ENCODE data around the gene PRKG1. TPM values are rescaled to one million over a fixed set of nuclear protein-coding genes. Genes with fewer than 3 reads are reported as not detected.

Gene PRKG1
- total RNA-seq, 2 donors from 2014 or later = 1.3 to 2.7 TPM

GRCh38 chr10:51100221-51100620 is 25.9 kb downstream of the PRKG1 start:
- Mint-ChIP-seq H3K9me3 (no peaks in the 10 kb centered on the region), H3K4me3 (no peak overlapping the region), H3K27ac (no peak overlapping the region), H3K27me3 (ENCODE audit: insufficient read depth) (no peaks in the 10 kb centered on the region), H3K4me1 (no peaks in the 10 kb centered on the region), H3K36me3 (ENCODE audit: low read depth) (no peaks in the 10 kb centered on the region)
- Histone ChIP-seq H3K36me3 (ENCODE audit: control insufficient read depth, insufficient read depth, low read length) (no peaks in the 10 kb centered on the region), H3K4me3 (ENCODE audit: low read length) (no peak overlapping the region), H3K27me3 (ENCODE audit: control insufficient read depth, insufficient read depth, low read length, poor library complexity, severe bottlenecking) (no peaks in the 10 kb centered on the region), H3K27ac (ENCODE audit: low read depth, low read length) (no peak overlapping the region), H3K4me1 (ENCODE audit: control insufficient read depth, insufficient read depth, low read length) (no peaks in the 10 kb centered on the region), H3K9me3 (ENCODE audit: control insufficient read depth, low read length) (no peaks in the 10 kb centered on the region), H3K9ac (ENCODE audit: extremely low read depth, low read length, poor library complexity, severe bottlenecking) (no peak overlapping the region)
- DNase-seq = no peak
- TF ChIP-seq CTCF (conservative IDR thresholded peaks at IDR 0.05) = no peak
- 100% methylated on average over 1 of the region's 1 CpG; no CpG with 5 or more reads in 1 of the 2 experiments for WGBS, 2 experiments (ENCODE audit: insufficient coverage in 1 of 2, insufficient read length in 1 of 2)

GRCh38 chr10:51103554-51104217 is 29.4 kb downstream of the PRKG1 start:
- Mint-ChIP-seq H3K27me3 (ENCODE audit: insufficient read depth) (no peaks in the 10 kb centered on the region), H3K27ac (no peak overlapping the region), H3K4me1 (no peaks in the 10 kb centered on the region), H3K9me3 (no peaks in the 10 kb centered on the region), H3K4me3 (no peak overlapping the region), H3K36me3 (ENCODE audit: low read depth) (no peaks in the 10 kb centered on the region)
- no peaks in the 10 kb centered on the region for H3K9me3 ChIP-seq (ENCODE audit: control insufficient read depth, low read length)
- H3K27ac ChIP-seq (ENCODE audit: low read depth, low read length) = no peak overlapping the region
- no peak overlapping the region for H3K9ac ChIP-seq (ENCODE audit: extremely low read depth, low read length, poor library complexity, severe bottlenecking)
- WGBS, 2 experiments (ENCODE audit: insufficient coverage in 1 of 2, insufficient read length in 1 of 2) = 82 to 95% methylated on average over 2 of the region's 3 CpGs
- no peaks in the 10 kb centered on the region for H3K27me3 ChIP-seq (ENCODE audit: control insufficient read depth, insufficient read depth, low read length, poor library complexity, severe bottlenecking)
- no peak for DNase-seq
- H3K4me3 ChIP-seq (ENCODE audit: low read length) = no peak overlapping the region
- TF ChIP-seq CTCF (conservative IDR thresholded peaks at IDR 0.05) = no peak
- no peaks in the 10 kb centered on the region for H3K36me3 ChIP-seq (ENCODE audit: control insufficient read depth, insufficient read depth, low read length)
- H3K4me1 ChIP-seq (ENCODE audit: control insufficient read depth, insufficient read depth, low read length) = no peaks in the 10 kb centered on the region

- H3K36me3 Mint-ChIP-seq (ENCODE audit: low read depth) = no peaks in the 10 kb centered on the region
- 89 to 95% methylated on average over 4 to 5 of the region's 5 CpGs for WGBS, 2 experiments (ENCODE audit: insufficient coverage in 1 of 2, insufficient read length in 1 of 2)
Measured at GRCh38 chr10:51106311-51106945, 32.1 kb downstream of the PRKG1 start.

More at GRCh38 chr10:51106311-51106945, 32.1 kb downstream of the PRKG1 start:
- H3K27ac ChIP-seq (ENCODE audit: low read depth, low read length) = no peak overlapping the region
- no peak overlapping the region for H3K27ac Mint-ChIP-seq
- H3K9ac ChIP-seq (ENCODE audit: extremely low read depth, low read length, poor library complexity, severe bottlenecking) = no peak overlapping the region
- no peaks in the 10 kb centered on the region for H3K27me3 ChIP-seq (ENCODE audit: control insufficient read depth, insufficient read depth, low read length, poor library complexity, severe bottlenecking)
- H3K4me3 ChIP-seq (ENCODE audit: low read length) = no peak overlapping the region
- no peak for DNase-seq
- no peak for TF ChIP-seq CTCF (conservative IDR thresholded peaks at IDR 0.05)
- no peaks in the 10 kb centered on the region for H3K27me3 Mint-ChIP-seq (ENCODE audit: insufficient read depth)
- H3K9me3 ChIP-seq (ENCODE audit: control insufficient read depth, low read length) = no peaks in the 10 kb centered on the region
- H3K4me1 ChIP-seq (ENCODE audit: control insufficient read depth, insufficient read depth, low read length) = no peaks in the 10 kb centered on the region
- H3K4me1 Mint-ChIP-seq = no peaks in the 10 kb centered on the region
- no peaks in the 10 kb centered on the region for H3K36me3 ChIP-seq (ENCODE audit: control insufficient read depth, insufficient read depth, low read length)
- H3K4me3 Mint-ChIP-seq = no peak overlapping the region
- no peaks in the 10 kb centered on the region for H3K9me3 Mint-ChIP-seq
